Ramos (cell line): ENCODE measurements around the gene RNASE9.
"Not testable (repeated sequence)": the region's sequence is repeated elsewhere in the genome, so short reads cannot be mapped to it uniquely, and the experiment has no call there.

Experiments
- in situ Hi-C: fragments of 300-500 bp; cut with MboI; formaldehyde crosslinking; loops from one replicate; pipeline ENCODE4 v1.14.3; 2022; ENCODE audit warnings: low sequenced_read_pairs; ENCODE audit not compliant: unreplicated experiment

The RNASE9 gene

DNA sequence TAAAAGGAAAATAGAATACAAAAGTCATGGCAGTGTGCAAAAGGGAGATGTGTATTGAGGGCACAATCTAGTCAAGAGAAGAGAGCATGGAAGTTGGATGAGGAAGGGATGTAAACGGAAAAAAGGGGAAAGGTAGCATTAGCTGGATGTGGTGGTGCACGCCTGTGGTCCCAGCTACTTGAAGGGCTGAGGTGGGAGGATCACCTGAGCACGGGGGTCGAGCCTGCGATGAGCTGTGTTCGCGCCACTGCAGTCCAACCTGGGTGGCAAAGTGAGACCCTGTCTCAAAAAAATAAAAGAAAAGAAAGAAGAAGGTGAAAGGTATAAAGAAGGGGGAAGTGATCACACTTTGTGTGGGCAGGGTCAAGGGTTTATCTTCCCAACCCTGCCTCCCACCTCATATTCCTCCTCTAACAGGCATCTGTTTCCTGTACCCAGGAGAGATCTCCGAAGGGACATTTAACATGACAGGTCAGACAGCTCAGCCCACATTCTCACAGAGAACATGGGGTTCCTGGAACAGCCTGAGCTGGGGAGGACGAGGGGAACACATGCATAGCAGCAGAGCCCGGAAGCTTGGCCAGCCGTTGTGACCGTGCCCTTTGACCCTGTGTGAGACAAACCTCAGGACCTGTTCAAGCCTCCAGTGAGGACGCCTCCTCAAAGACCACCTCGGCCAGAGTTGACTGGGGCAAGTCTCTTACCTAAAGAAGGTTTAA lies 18.1 kb upstream of the RNASE9 start:
- in situ Hi-C loops = no loop called here

DNA sequence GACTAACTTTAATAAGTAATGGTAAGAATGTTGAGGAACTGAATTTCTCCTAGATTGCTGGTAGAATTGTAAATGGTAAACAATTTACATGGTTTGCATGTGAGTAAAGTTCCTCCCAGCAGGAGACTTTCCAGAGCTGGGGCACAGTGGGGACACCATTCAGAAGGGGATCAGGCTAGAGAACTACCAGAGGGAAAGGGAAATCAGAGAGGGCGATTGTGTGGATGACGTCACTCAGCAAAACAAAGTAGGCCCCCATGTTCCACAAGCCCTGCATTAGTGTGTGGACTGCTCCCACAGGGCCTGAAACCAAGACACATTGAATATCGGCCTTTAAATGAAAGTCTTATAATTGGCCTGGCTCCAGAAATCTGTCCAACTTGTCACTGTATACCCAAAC lies 17.5 kb upstream of the RNASE9 start:
- in situ Hi-C loops = no loop called here

DNA sequence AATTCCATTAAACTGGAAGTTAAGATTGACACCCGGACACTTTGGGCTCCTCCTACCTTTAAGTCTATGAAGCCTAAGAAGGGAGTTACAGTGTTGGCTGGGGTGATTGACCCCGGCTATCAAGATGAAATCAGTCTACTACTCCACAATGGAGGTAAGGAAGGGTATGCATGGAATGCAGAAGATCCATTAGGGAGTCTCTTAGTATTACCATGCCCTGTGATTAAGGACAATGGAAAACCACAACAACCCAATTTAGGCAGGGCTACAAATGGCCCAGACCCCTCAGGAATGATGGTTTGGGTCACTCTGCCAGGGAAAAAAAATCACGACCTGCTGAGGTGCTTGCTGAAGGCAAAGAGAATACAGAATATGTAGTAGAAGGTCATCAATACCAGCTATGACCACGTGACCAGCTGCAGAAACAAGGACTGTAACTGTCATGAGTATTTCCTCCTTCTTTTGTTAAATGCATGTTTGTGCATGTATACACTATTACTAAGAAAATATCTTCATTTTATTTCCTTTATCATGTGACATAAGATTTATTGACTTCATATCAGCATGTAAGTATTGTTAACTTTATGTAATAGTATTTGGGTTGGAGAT lies 11.6 kb upstream of the RNASE9 start:
- in situ Hi-C loops = not testable (repeated sequence)

DNA sequence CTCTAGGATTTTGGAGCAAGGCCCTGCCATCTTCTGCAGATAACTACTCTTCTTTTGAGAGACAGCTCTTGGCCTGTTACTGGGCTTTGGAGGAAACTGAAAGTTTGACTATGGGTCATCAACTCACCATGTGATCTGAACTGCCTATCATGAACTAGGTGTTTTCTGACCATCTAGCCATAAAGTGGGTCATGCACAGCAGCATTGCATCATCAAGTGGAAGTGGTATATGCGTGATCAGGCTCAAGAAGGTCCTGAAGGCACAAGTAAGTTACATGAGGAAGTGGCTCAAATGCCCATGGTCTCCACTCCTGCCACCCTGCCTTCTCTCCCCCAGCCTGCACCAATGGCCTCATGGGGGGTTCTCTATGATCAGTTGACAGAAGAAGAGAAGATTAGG lies 9.9 kb upstream of the RNASE9 start:
- in situ Hi-C loops = not testable (repeated sequence)

DNA sequence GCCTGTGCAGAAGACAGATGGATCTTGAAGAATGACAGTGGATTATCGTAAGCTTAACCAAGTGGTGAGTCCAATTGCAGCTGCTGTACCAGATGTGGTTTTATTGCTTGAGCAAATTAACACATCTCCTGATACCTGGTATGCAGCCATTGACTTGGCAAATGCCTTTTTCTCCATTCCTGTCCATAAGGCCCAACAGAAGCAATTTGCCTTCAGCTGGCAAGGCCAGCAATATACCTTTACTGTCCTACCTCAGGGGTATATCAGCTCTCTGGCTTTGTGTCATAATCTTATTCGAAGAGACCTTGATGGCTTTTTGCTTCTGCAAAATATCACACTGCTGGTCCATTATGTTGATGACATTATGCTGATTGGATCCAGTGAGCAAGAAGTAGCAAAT lies 9.0 kb upstream of the RNASE9 start:
- in situ Hi-C loops = not testable (repeated sequence)

DNA sequence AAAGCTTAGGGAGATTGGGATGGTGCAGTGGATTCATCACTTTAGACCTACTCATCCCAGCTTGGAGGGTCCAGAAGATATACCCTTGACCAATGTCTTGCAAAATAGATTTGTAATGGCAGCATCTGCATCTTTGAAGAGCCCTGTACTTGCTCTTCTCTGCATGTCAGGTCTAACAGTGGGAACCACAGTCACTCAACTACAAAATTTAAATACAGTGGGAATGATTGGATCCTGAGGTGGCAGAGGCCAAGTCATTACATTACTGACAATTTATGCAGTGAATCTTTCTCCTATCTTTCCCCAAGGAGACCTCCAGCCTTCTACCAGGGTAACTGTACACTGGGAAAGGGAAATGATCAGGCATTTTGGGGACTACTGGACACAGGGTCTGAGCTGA lies 8.2 kb upstream of the RNASE9 start:
- in situ Hi-C loops = no loop called here

DNA sequence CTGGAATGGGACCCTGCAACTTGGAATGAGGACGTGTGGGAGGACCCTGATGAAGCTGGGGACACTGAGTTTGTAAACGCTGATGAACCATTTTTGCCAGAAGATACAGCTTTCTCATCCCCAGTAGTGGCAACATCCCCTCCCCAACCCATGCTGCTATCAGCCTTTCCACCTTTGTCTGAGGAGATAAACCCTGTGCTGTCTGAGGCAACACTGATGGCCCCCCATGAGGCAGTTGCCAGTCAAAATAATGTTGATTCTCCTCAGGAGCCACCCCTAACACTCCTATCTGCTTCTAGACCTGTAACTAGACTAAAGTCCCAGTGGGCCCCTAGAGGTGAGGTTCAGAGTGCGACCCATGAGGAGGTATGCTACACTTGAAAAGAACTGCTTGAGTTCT lies 7.5 kb upstream of the RNASE9 start:
- in situ Hi-C loops = no loop called here

DNA sequence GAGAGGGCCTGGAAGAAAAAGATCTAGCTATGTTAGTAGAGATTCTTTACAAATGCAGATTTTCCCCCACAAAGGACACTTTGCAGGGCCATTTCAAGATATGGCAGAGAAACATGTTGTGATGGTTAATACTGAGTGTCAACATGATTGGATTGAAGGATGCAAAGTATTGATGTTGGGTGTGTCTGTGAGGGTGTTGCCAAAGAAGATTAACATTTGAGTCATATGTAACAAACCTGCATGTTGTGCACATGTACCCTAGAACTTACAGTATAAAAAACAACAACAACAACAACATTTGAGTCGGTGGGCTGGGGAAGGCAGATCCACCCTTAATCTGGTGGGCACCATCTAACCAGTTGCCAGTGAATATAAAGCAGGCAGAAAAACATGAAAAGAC lies 6.4 kb upstream of the RNASE9 start:
- in situ Hi-C loops = not testable (repeated sequence)

DNA sequence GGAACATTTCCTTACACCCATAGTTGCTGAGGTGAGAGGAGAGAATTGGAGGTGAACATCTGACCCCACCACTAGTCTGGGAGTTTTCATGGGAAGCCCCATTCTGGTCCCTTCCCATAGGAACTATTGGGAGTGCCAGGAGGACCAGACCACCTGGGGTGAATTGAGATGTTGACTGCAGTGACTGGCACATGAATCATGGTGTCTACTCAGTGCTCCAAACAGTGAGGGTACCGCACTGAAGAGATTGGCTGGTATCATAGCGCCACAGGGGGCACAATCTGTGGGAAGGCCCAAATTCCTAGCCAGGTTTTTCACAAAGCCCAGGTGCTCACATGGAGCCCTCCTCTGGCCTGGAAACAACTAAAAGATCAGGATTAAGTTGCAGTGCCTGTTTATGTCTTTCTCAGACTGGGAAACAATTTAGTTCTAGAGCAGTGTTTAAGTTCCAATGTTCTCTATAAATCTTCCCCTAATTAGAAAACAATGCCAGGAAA lies 3.7 kb upstream of the RNASE9 start:
- in situ Hi-C loops = no loop called here

DNA sequence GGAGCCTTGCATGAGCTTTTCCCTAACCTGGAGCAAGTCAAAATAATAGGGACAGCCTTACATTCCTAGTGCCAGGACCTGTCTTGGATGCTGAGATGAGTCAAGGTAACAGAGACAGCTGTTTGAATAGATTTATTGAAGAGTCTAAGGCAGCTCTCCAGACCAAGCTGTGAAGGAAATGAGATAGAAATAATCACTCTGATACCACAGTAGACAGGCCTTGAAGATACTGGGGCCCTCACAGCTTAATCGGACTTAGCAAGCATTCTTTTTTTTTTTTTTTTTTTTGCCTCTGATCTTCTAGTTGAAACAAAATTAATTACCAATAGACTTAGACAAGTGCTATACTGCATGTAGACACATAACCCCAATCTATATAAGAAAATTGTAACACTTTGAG lies 3.1 kb upstream of the RNASE9 start:
- in situ Hi-C loops = no loop called here

DNA sequence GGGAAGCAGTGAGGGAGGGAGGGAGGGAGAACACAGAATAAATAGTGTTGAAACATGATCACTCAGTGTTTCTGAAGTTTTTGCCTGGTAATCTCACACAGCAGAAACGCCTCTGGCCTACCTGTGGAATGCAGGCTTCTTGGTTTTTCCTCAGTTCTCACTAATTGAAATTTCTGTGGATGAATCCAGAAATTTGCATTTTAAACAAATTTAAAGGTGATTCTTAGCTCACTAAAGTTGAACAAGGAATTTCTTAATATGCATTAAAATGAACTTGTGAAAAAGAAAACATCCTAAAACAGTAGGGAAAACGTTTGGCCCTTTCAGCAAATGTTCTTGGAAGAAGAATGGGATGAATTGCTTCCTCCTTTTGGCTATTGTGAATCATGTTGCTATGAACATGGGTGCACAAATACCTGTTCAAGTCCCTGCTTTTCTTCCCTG lies 1.4 kb downstream of the RNASE9 start:
- in situ Hi-C loops = no loop called here

DNA sequence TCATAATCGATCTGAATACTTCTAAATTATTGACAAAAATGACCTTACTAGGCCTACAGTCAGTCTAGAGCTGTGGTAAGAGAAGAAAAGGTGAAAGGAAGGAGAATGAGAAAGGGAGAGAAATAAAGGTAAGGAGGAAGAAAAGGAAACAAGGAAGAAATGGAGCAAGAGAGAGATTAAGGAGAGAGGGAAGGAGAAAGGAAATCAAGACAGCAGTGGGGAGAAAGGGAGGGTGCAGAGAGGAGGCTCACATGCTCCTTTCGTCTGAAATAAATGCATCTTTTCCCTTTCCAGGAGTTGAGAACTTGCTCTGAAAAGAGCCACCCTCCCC lies 3.7 kb downstream of the RNASE9 start:
- in situ Hi-C loops = no loop called here

DNA sequence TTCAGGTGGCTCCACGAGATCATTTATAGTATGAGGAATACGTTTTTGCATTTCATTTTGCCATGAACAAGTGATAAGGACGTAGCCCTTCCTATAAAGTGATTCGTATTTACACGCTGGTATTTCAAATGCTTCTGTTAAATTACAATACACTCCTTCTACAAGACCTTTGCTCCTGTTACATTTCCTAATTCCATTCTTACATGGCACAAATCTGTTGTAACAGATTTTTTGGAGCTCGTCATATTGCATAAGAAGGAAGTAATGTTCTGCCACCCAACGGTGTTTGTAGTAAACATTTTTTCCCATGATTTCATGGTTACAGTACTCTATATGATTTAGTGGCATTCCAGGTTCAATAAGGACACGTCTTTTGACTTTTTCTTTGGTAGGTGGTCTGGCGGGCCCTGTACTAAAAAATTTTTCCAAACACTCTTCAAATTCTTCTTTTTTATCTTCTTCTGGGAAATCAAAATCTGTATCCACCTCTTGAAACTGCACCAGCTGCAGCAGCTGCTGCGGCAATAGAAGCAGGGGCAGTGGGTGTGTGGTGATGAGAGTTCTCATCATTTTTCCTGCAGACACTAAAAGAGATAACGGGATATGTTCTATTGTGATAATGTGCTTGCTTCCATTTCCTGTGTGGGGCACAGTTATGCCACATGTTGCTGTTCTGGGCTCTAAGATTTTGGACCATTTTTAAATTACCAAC lies 4.2 kb downstream of the RNASE9 start:
- in situ Hi-C loops = no loop called here

DNA sequence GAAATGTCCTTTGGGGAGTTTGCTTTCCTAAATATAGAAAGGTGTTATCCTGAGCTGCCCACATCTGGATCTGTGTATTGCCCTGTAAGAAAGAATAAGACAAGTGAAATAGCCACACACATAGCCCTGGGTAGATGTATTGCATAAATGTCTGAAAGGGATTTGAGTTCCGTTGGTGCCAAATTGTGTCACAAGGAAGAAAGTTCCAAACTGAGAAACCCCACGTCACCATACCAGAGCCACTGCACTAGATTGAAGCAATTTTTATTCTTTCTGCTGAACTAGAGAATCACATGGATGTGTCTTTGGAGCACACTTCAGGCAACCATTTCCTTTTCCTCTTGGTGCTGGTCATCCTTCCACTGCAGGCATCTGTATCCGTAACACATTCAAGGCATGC lies 5.0 kb downstream of the RNASE9 start:
- in situ Hi-C loops = no loop called here

DNA sequence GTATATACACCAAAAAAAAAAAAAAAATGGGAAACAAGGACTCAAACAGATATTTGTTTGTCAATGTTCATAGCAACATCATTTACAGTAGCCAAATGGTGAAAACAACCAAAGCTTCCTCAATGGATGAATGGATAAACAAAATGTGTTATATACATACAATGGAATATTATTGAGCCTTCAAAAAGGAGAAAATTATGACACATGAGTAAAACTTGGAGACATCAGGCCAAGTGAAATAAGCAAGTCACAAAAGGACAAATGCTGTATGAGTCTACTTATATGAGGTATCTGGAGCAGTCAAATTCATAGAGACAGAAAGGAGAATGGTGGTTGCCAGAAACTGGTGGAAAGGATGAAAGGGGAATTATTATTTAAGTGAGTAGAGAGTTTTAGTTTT lies 7.8 kb downstream of the RNASE9 start:
- in situ Hi-C loops = no loop called here

DNA sequence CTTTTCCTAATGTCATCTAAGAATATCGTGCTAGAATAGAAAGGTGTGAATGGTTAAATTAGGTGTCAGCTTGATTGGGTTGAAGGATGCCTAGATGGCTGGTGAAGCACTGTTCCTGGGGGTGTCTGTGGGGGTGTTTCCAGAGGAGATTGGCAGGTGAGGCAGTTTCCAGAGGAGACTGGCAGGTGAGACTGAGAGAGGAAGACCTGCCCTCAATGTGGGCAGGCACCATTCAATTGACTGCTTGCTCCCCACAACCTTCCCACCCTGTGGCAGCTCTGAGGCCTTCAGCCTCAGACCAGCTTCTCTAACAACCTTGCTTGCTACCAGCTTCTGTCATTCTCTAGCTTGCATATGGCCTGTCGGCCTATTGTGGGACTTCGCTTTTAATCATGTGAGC lies 9.2 kb downstream of the RNASE9 start:
- in situ Hi-C loops = no loop called here

DNA sequence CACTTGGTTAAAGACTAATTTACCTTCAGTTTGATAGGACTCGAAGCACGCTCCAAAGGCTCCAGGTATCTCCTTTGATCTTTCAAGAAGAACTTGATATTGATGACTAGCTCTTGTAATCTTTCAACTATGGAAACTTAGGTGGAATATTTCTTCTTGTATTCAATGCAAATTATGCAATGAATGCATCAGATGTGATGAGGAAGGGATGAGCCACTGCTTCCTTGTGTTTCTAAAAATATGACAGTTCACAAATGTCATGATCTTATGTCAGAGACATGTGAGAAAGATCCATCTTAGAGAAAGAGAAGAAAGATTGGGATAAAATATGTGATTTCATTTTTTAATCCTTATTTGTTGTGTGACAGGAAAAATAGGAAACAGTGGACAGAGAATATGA lies 9.9 kb downstream of the RNASE9 start:
- in situ Hi-C loops = no loop called here

DNA sequence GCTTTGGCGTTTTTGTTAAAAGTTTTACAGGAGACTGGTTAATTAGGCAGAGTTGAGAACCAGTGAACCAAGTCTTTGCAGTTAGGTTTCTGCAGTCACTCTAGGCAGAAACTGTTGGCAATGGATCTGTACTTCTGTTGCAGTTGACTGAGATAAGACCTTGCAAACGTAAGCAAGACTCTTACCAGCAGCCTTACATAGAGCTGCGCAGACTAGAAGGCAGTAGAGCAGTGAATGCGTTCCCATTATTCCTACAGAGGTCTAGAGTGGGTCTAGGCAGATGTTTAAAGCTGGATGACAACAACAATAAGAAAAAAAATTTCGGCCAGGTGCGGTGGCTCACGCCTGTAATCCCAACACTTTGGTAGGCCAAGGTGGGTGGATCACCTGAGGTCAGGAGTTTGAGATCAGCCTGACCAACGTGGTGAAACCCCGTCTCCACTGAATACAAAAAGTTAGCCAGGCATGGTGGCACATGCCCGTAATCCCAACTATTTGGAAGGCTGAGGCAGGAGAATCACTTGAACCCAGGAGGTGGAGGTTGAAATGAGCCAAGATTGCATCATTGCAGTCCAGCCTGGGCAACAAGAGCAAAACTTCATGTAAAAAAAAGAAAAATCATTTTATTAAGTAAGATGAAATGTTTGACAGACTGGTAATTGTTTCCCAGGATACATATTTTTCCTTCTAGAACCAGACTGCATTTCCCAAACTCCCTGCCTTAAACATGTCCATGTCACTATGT lies 12.3 kb downstream of the RNASE9 start:
- in situ Hi-C loops = no loop called here

DNA sequence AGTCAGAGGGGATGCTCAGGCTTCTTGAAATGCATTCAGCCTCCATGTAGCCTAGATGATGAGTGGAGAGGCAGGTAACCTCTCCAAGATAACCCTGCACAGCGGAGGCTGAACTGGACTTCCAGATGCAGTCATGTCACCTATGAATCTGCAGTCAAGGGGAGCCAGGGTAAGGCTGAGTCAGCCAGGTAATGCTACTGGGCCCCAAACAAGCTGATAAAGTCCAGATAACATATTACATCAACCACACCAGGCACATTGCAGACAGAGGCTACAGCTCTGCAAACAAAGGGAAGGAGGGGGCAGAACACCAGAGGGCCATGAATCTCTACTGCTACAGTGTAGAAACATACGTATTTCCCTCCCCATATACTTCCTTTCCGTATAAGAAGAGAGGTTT lies 14.0 kb downstream of the RNASE9 start:
- in situ Hi-C loops = no loop called here

DNA sequence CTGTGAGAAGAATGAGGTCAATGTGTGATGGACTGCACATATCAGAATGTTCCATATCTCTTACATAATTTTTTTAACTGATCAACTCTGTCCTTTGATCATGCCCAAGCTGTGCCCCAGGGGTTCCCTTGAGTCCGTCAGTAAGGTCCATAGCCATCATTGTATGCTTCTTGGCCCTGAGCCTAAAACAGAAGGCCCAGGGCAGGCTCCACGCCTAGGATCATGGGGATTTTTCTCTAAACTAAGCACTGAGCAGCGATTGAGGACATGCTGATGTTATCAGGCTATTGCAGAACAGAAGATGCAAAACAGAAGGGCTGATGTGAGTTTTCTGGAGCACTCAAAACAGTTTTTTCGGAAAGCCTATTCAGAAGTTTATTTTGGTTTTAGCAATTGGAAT lies 20.9 kb downstream of the RNASE9 start:
- in situ Hi-C loops = no loop called here
